Endothelial cell of umbilical vein (primary cell): ENCODE results near the gene BLOC1S6.

Experiments
- CTCF ChIP-seq, 2 donors: IDR thresholded peaks; 1 replicate in 1 of 2; 2 replicates in 1 of 2; pipeline ENCODE4 v1.5.1; 2011; ENCODE audit warnings: low read length in 2 of 2, mild to moderate bottlenecking in 2 of 2, moderate library complexity in 2 of 2, control low read depth in 1 of 2, inconsistent platforms in 1 of 2, low read depth in 1 of 2; ENCODE audit not compliant: insufficient read depth in 1 of 2; ENCODE audit errors: extremely low read depth in 1 of 2
- POLR2A ChIP-seq: IDR thresholded peaks from 2 replicates; pipeline ENCODE4 v1.6.1; 2012; ENCODE audit warnings: low read depth, mild to moderate bottlenecking, control low read depth, low read length
- POLR2AphosphoS5 ChIP-seq: IDR thresholded peaks from 2 replicates; pipeline ENCODE4 v1.6.1; 2012; ENCODE audit warnings: low read depth, mild to moderate bottlenecking, control low read depth, low read length, moderate library complexity; ENCODE audit not compliant: insufficient read depth

DNA sequence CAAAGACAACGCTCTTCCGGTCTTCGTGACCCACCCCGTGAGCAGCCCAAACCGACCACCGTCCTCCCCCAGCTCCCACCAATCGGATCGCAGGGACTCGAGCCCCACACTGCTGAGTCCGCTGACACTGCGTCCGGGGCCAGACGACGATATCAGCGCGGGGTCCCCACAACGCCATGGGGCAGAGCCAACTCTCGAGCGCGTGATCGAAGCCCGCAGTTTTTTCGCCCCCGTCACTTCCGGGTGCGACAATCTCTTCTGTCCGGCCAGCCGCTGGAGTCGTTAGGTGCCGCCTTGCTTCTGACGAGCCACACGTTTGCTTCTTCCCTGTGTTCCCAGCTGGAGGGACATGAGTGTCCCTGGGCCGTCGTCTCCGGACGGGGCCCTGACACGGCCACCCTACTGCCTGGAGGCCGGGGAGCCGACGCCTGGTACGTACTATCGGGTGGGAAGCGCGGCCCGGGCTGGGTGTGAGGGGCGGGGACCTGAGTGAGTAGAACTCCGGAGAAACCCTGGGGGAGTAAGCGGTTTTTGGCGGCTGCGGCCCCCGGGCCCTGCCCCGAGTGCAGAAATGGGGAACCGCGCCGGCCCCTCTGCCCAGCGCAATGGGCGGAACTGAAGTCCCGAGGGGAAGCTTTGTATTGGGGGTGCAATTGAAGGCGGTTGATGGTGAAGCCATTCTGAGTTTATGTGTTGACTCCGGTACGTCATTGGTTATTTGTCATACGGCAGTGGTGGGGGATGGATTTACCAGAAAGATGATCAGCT lies at the start of gene BLOC1S6:
- TF ChIP-seq CTCF (IDR thresholded peaks at IDR 0.05; ENCODE audit: extremely low read depth in 1 of 2, insufficient read depth in 1 of 2, low read depth in 1 of 2, low read length in 2 of 2) (no peak), POLR2A (peak; percentile 89), POLR2AphosphoS5 (peak; percentile 95)
